CD4-positive, alpha-beta T cell treated with Interleukin-17A for 1 hour (primary cell): ENCODE data around the gene PCGF6.
"Not testable (repeated sequence)": the region's sequence is repeated elsewhere in the genome, so short reads cannot be mapped to it uniquely, and the experiment has no call there.

Experiments used
- DNase-seq: peaks from one replicate; pipeline ENCODE4 v3.0.0-alpha.2; 2020

The PCGF6 gene

DNA sequence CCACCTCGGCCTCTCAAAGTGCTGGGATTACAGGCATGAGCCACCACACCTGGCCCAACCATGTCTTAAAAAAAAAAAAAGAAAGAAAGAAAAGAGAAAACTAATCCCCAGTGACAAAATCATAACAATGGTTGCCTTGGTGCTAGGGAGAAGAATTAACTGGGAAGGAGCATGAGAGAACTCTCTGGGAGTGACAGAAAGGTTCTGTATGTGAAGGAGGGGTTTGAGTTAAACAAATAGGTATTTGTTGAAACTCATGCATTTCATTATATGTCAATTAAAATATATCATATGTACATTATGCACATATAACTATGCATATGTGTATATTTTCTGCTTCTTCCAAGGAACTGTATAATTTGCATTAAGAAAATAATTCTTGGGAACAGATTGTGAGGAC, 40.7 kb downstream of the PCGF6 start:
- no peak for DNase-seq

DNA sequence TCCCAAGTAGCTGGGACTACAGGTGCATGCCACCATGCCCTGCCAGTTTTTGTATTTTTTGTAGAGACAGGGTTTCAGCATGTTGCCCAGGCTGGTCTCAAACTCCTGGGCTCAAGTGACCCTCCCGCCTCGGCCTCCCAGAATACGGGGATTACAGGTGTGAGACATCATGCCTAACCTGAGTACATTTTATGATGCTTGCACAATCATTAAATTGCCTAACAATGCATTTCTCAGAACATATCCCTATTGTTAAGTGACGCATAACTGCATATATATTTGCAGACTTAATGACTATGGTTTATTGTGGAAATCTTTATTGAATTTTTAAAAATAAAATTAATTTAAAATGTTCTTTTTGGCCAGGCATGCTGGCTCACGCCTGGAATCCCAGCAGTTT, 43.3 kb downstream of the PCGF6 start:
- no peak for DNase-seq

DNA sequence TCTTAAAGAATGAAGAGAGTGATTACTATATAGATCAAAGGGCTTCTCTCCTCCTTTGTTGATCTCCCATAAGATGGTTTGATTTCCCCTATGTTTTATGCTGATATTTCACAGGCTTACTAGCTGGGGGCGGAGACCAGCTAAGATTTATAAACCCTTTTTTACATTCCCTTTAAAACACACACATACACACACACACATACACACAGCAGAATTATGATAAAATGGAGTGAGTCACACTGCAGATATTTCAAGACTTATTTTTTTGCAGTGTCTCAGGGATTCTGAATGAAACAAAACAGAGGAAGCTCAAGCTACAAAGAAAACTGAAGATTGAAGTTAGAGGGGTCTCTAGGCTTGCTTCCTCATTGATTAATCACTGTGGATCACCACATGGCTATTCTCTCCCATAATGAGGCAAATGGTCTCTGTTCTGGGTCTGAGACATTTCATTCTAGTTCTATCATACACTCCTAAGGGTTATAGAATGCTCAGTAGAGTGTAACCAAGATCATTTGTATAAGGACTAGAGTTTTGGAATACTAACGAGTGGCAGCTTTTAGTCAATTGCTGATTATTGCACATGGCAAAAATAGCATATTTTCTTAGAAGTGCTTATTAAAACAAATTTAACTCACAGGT, 55.4 kb downstream of the PCGF6 start:
- DNase-seq, result no peak

DNA sequence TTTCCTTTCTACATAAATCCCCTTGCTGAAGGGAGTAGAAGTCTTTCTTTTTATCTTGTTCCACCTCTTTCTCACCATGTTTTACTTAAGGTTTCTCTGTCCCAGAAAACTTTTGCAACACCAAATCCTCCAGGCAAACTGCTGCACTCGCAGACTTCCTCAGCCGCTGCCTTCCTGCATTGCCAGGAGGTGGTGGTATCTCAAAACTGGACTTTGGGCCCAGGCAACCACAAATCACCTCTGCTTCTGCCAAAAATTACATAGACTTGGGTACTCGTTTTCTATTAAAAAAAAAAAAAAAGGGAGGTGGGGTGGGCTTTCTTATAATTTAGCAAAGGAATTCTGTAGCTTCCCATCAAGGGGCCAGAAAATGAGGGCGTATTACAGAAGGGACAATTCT, 59.4 kb downstream of the PCGF6 start:
- DNase-seq, result no peak

DNA sequence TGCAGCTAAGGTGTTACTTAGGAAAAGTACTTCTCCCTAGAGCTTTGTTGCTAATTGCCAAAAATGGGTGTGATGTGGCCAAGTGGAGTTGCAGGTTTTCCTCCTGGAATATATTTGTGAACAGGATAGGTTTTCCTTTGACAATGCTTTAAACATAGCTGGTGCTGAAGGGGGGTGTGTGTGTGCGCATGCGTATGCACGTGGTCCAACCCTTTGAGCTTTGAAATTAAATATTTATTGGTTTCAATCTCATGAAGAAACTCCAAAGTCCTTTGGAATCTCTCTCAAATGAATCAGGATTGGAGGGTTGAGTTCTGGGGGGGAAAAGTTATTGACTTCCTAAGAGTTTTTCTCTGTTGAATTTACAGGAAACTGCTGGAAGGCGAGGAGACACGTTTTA, 62.9 kb downstream of the PCGF6 start:
- no peak for DNase-seq

DNA sequence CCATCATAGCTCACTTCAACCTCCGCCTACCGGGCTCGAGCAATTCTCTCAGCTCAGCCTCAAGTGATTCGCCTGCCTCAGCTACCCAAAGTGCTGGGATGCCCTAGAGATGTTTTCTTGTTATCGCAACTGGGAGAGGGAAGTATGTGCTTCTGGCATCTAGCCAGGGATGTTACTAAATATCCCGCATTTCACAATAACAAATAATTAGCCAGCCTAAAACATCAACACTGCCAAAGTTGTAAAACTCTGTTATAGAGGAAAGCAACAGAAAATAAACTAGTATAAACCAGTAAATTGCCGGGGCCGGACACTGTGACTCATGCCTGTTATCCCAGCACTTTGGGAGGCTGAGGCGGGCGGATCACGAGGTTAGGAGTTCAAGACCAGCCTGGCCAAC, 66.8 kb downstream of the PCGF6 start:
- no peak for DNase-seq

DNA sequence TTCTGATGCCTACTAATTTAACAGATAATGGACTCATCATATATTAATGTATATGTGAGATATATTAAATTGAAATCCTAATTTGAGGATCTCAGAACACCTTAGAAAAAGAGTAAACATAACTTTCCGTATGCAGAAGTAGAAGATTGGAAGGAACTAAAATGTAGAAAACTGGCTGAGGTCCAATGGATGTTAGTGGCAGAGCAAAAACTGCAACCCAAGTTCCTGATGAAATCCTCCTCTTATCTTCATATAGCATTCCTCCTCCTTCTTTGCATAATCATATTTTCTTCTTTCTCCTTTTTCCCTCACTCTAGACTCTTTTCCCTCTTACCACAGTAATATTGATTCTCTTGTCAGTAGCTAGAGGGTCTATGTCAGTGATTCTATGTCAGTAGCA, 68.0 kb downstream of the PCGF6 start:
- no peak for DNase-seq

DNA sequence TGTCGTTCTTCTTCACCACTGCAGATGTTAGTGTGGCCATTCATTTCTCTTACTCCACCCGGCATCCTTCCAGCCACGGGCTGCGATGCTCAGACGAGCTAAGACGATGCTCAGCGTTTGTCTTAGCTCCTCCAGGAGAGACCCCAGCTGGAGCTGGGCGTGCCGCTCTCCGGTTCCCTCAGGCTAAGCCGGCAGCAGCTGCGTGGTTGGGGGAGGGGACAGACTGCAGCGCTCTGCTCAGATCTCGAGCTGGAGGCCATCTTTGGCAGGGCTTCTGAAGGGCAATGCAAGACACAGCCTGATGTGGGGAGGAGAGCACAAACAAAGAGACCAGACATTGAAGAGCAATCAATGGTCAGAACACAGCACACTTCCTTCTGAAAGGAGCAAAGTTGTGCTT, 69.2 kb downstream of the PCGF6 start:
- no peak for DNase-seq

DNA sequence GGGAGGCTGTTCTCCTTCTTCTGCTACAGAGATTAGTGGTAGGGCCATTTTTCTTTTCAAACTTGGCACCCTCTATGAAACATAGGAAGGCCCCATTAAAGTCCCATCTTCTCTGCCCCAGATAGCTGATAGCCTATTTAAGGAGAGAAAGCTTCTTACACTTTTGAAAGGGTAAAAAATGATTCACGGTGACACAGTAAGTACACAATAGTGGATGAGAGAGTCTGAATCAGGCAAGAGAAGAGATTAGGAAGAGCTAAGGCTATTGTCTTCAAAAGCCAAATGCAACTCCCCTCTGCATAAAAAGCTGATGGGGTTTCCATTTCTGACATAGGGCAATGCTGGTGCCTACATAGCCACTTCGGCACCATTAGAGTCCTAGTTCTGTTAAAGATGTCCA, 70.4 kb downstream of the PCGF6 start:
- no peak for DNase-seq

DNA sequence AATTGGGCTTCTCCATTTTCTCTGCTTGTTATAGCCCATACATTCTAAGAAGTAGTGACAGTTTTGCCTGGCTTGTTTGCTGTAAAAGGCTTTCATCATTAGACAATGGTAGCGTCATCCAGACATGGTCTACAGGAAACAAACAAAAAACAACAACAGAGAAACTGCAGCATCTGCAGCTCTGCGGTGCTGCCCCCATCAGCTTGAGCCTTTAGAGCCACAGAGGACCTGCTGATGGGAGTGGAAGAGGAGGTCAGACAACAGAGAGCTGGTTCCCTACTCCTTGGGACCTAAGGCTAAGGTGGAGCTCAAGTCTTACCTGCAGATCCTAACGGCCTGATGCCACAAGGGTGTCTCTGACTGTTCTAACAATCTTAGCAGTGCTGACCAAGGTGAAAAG, 70.9 kb downstream of the PCGF6 start:
- DNase-seq, result no peak

DNA sequence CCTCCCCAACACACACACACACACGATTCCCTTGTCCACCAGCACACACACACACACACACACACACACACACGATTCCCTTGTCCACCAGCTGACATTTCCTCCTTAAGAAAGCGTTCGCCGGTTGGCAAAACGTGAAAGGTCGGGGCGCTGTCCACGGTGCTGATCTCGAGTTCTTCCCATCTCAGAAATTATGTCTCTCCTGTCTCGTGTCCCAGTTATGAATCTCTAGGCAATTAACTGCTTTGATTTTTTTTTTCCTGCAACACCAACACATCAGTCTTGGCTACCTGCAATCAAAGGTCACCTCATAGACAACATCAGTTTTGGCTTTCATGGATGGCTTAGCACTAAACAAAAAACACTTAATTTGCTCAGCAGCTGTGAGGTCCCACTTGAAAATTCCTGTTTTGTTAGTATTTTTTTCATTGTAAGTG, 72.1 kb downstream of the PCGF6 start:
- peak; percentile 14 for DNase-seq

DNA sequence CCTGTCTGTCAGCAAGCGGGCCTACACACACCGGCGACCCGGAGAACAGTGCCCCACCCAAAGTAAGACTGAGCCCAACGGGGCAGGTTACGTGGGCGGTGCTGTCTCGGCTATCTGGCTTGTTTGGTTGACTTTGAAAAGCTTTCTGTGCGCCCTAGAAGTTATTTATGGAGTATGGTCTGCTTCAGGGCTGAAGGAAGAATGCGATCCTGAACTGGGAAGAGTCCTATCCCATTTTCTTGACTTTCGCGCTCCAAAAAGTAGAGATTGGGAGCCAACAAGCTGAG, 72.5 kb downstream of the PCGF6 start:
- no peak for DNase-seq

DNA sequence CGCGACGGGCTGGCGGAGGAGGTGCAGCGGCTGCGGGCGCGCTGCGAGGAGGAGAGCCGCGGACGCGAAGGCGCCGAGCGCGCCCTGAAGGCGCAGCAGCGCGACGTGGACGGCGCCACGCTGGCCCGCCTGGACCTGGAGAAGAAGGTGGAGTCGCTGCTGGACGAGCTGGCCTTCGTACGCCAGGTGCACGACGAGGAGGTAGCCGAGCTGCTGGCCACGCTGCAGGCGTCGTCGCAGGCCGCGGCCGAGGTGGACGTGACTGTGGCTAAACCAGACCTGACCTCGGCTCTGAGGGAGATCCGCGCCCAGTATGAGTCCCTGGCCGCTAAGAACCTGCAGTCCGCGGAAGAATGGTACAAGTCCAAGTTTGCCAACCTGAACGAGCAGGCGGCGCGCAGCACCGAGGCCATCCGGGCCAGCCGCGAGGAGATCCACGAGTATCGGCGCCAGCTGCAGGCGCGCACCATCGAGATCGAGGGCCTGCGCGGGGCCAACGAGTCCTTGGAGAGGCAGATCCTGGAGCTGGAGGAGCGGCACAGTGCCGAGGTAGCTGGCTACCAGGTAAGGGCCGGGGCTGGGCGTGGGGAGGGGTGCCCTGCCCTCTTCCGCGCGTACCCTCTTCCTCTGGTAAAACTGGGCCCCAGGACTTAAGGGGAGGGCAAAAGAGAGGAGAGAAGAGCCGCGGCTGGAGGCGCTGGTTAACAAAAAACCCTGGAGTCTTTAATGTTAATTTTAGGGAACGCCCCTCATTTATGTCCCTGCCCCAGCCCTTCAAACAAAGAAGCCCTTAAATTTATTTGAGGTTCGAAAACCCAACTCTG, 73.0 kb downstream of the PCGF6 start:
- no peak for DNase-seq

DNA sequence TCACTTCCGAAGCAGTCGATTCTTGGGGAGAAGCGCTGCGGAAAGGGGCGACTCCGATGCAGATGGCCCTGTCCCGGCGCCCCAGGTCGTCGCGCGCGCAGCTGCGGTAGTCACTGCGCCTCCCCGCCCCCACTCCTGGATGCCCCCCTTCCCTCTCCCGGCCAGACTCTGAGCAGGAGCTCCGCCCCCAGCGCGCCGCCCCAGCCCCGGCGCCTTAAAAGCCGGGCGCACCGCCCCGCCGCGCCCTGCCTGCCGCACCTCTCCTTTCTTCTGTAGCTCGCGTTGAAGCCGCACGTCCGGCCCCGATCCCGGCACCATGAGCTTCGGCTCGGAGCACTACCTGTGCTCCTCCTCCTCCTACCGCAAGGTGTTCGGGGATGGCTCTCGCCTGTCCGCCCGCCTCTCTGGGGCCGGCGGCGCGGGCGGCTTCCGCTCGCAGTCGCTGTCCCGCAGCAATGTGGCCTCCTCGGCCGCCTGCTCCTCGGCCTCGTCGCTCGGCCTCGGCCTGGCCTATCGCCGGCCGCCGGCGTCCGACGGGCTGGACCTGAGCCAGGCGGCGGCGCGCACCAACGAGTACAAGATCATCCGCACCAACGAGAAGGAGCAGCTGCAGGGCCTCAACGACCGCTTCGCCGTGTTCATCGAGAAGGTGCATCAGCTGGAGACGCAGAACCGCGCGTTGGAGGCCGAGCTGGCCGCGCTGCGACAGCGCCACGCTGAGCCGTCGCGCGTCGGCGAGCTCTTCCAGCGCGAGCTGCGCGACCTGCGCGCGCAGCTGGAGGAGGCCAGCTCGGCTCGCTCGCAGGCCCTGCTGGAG, 73.8 kb downstream of the PCGF6 start, which contains the start of gene INA:
Gene INA (plus strand): TSS at position 243 of the 817 bp plus-strand sequence. CDS start 74 bp downstream, at position 317.
- DNase-seq, result no peak

DNA sequence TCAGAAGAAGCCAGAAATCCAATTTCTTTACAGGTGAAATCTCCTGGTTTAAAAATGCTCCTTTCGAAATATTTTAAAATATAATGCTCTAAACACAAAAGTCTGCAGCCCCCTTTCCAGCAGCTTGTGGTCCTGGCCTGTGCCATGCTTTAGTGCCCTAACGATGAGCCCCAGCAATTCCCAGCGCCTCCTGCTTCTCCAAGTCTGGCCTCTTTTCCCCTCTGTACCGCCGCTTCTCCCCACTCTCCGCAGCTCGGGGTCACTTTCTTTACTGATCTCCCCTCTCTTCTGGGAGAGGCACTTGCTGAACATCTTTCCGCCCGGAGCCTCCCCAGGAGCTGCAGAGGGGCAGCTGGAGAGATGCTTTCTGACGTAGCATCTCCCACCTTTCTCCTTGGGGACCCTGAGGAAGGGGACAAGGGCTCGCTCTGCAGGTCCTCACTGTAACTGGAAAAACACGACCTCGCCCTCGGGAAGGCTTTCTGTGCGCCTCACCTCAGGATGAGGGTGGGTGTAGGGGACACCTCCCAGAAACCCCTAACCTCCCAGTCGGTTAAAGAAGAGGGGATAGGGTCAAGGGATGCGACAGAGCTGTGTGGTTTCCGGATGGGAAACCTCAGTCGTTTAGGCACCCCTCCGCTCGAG, 74.6 kb downstream of the PCGF6 start:
- no peak for DNase-seq

DNA sequence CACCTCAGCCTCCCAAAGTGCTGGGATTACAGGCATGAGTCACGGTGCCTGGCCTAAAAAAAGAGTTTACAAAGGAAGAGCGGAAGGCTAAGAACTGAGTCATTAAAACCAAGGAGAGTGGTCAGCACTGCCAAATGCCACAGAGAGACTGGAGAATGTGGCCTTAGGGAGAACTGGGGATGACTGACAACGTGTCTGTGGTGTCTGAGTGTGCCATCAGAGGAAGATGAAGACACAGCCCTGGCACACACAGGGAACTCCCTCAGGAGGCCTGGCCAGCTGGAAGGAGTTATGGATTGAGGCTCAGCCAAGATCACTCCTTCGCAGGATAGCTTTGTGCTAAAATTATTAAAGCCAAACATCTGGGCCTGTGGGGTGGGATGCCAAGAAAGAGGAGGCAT, 77.9 kb downstream of the PCGF6 start:
- no peak for DNase-seq

DNA sequence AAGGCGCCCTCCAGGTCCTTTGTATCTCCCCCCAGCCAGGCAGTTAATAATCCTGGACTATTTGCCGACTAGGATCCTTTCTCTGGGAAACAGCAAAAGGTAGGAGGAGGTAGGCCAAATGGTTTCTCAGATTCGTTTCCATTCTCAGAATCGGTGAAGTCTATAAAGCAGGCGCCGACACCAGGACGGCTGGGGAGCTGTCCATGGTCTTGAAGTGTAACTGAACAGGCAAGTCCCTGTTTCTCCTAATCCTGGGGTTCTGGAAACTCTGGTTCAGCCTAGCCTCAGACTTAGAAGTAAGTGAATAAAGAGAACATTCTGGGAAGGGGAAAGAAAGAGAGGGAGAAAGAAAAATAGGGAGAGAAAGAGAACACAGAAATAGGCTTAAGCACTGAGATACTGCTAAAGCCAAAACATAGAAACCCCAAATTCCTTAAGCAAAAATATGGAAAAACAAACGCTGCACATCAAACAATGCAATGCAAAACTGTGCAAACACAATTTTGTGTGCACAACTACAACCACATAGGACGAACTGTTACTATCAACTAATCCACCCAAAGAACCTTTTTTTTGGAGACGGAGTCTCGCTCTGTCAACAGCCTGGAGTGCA, 85.1 kb downstream of the PCGF6 start:
- peak; percentile 10 for DNase-seq

DNA sequence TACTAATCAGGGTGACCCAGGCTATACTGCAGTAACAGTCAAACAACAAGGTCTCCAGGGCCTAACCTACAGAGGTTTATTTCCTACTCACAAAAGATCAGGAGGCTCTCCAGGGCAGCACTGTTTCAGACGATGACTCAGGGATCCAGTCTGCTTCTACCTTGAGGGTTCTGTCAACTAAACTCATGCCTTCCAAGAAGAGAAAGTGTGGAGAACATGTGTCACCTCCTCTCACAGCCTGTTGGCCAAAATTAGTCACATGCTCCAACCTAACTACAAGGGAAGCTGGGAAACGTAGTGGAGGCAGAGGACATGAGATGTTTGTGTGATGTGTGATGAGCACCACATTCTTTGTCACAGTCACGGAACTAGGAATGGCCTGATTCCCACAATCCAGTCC, 88.7 kb downstream of the PCGF6 start:
- DNase-seq, result no peak

DNA sequence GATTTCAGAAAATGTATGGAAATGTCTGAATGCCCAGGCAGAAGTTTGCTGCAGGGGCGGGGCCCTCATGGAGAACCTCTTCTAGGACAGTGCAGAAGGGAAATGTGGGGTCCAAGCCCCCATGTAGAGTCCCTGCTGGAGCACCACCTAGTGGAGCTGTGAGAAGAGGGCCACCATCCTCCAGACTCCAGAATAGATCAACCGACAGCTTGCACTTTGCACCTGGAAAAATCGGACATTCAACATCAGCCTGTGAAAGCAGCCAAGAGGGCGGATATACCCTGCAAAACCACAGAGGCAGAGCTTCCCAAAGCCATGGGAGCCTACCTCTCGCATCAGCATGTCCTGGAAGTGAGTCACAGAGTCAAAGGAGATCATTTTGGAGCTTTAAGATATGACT, 91.0 kb downstream of the PCGF6 start:
- DNase-seq, result no peak

DNA sequence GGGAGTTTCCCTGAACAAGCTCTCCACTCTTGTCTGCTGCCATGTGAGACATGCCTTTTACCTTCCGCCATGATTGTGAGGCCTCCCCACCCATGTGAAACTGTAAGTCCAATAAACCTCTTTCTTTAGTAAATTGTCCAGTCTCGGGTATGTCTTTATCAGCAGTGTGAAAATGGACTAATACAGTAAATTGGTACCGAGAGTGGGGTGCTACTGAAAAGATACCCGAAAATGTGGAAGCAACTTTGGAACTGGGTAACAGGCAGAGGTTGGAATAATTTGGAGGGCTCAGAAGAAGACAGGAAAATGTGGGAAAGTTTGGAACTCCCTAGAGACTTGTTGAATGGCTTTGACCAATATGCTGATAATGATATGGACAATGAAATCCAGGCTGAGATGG, 92.0 kb downstream of the PCGF6 start:
- DNase-seq, result not testable (repeated sequence)

DNA sequence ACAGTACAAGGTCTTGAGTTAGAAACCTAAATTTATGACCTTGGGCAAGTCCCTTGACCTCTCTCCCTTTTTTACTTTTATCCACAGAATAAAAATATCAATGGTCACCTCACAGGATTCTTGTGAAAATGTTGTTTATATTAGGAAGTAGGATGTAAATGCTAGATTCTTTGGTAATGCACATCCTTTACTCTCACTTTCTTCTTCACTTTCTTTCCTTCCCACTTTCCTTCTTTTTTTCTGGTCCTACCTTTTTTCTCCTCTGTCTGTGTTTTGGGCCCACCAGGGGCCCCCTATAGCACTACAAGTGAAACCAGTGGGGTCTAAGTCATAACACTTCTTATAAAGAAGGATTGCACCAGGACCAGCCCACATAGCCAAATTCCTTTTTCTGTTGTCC, 93.1 kb downstream of the PCGF6 start:
- no peak for DNase-seq

DNA sequence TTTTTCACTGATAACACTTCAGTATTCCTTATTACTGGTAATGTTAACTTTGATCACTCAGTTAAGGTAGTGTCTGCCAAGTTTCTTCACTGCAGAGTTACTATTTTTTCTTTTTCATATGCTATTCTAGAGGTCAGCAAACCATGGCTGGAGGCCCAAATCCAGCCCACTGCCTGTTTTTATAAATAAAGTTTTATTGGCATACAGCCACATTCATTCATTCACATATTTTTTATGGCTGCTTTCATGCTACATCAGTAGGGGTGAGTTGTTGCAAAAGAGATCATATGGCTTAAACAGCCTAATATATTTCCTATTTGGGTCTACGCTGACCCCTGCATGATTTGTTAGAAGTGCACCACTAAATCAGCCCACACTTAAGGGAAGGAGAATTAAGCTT, 94.3 kb downstream of the PCGF6 start:
- no peak for DNase-seq
